K562 treated with DMSO at 1 percent for 4 hours (cell line): ENCODE measurements around the gene DCAF10. TPM values are rescaled to one million over a fixed set of nuclear protein-coding genes. Genes with fewer than 3 reads are reported as not detected.

Experiments
- total RNA-seq: library from RNA; unstranded; fragments of 300-600 nt; gene quantifications from 2 replicates; pipeline ENCODE4 v1.2.3, GENCODE V29; 2022; ENCODE audit not compliant: insufficient read depth

DCAF10 gene
- 18.9 and 19.3 TPM in 2 replicates for total RNA-seq

DNA sequence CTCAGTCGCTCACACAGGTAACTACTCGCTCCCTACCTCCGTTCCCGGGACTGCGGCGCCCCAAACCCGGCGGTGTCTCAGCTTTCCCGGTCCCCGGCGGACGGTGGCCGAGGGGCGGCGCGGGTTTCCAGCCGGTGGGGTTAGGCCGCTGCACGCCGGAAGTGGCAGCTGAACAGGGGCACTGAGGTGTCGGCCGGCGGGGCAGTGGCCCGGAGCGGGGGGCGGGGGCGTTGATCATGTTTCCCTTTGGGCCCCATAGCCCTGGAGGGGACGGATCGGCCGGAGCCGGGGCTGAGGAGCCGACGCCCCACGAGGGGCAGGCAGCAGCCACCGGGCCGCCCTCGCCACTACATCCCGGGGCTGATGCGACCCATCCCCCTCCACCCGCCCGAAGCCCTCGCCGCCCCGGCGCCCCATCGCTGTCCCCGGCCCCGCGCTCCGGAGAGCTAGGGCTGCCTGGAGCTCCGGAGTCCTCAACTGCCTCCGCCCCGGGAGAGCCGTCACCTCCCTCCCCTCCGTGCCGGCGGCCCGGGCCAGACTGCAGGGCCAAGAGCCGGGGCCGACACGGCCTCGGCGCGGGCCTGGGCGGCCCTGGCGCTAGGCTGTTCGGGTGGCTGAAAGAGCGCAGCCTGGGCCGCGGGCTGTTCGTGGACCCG, at the start of gene DCAF10:
Gene DCAF10 (plus strand): TSS at position 167 of the 656 bp plus-strand sequence. CDS start 70 bp downstream, at position 237.

DNA sequence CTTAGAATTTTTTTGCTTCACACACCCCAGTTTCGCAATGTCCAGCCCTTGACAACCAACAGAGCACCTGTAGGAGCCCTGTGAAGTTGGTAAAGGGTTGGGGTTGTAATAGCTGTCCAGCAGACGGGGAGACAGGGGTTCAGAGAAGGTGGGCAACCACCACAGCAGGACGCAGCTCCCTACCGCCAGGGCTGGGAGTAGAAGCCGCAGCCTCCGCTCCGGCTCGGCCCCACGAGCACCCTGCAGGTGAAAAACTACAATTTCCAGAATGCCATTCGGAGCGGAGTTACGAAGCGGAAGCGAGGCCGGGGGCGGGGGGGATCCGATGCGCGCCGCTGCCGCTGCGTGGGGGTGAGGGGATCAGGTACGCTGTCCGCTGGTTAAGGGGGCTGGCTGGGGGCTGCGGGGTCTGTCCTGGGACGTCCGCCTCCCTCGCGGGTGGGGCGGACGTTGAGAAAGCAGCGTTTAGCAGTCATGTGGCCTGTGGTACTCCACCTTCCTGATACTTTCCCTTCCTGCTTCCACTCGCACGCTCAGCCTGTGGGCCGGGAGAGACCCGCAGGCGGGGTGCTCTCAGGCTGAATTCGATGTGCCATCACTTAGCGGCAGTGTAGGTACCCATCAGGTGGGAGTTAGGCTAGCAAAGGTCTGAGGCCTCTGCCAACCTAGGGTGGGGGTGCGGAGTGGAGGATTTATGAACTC, 47.0 kb upstream of the DCAF10 start, which contains the start of gene TRMT10B:
Gene TRMT10B (plus strand): TSS at position 317 of the 702 bp plus-strand sequence. CDS start 8,127 bp downstream, outside the sequence.

DNA sequence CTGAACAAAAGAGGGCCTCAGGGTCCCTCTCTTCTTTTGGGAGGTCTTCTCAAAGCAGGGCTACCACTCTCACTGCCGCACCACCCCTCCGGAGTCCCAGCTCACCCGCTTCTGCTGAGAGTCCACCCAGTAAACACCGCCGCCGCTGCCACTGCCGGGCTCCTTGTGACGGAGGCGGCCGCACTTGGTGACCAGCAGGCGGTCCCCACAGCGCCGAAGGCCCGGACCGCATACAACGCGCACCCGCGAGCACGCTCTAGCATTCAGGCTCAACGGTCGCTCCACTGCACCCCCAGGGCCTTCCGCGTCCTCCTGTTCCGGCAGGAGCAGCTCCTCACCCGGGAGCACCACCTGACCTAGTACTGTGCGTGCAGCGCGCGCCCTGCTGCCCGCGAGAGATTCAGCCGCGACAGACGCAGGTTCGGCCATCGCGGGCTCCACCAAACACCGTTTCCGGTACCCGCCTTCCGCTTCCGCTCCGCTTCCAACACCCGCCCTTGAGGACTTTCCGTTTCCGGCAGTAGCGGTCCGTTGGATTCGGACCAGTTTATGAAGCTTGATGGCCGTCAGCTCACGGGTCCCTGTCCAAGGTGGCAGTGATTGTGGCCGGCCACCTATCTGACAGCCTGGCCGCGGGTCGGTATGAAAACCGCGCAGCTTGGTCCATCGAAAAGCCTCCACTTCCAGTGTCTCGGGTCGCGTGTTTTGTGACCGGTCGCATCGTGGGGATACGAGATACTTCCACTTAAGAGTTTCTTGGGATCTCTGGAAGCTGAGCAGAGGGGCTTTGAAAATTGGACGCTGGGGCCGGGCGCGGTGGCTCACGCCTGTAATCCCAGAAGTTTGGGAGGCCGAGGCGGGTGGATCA, 15.7 kb upstream of the DCAF10 start, which contains the start of gene EXOSC3:
Gene EXOSC3 (minus strand): TSS at position 449 of the 868 bp plus-strand sequence. CDS start 20 bp downstream, at position 429.

DNA sequence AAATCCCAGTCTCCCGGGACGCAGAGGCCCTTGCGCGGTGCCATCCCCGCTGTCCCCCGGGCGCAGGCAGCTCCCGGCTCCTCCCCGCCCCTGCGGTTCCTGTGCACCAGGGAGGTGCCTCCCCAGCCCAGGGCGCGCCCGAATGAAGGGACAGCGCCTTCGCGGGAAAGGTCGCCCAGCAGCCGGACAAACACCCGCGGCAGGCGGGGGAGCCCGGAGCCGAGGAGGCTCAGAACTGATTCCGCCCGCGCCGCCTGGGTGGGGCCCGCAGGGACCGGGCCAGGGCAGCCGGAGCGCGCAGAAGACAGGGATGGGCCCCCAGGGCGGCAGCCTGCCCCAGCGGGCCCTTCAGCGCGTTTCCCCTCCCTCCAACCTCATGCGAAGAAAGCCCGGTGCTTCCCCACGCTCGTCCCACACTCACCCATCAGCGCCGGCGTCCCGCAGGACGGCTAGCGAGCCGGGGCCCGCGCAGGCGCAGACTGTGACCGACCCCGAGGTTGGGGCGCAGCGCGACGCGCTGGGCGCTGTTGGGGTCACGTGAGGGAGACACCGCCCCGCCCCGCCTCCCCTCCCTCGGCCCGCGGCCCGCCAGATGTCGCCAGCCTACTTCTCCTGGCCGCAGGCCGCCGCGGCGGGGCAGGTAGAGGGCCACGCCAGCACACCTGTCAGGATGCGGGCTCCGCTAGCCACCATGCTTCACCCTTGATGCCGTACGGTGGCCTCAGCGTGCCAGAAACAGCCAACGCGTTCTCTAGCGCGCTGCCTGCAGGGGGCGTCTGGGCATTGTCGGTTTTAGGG, 103.2 kb downstream of the DCAF10 start, which contains the start of gene SLC25A51:
Gene SLC25A51 (minus strand): TSS at position 481 of the 798 bp plus-strand sequence. CDS start 15,577 bp downstream, outside the sequence.

Other genes starting within 250 kb of the DCAF10 start
- gene FBXO10, start 224.4 kb upstream of the DCAF10 start, total RNA-seq = 17.4 and 22.0 TPM in 2 replicates
- gene TOMM5, start 208.2 kb upstream of the DCAF10 start, total RNA-seq = 131 and 135 TPM in 2 replicates
- gene FRMPD1, start 149.8 kb upstream of the DCAF10 start, total RNA-seq = not detected in 2 replicates
- 6.3 and 6.4 TPM in 2 replicates for gene TRMT10B, start 47.0 kb upstream of the DCAF10 start, total RNA-seq
- 17.9 and 48.4 TPM in 2 replicates for gene EXOSC3, start 15.7 kb upstream of the DCAF10 start, total RNA-seq
- gene SLC25A51, start 103.3 kb downstream of the DCAF10 start, total RNA-seq = 15.5 and 19.3 TPM in 2 replicates